Stomach (tissue), 4 donors: Measurements from ENCODE around the gene COL19A1.

Experiments used
- EP300 ChIP-seq: sonication (generic); formaldehyde crosslinking; IDR thresholded peaks from one replicate; pipeline ENCODE4 v1.6.1; 2017; ENCODE audit warnings: antibody characterized with exemption
- POLR2AphosphoS5 ChIP-seq, 3 donors: sonication (generic); formaldehyde crosslinking; IDR thresholded peaks; one replicate each; pipeline ENCODE4 v1.6.1; 2016; ENCODE audit warnings: antibody characterized with exemption in 3 of 3
- TF ChIP-seq, protein P1 (sequence below), 7 experiments: fragments of 450-650 bp in 4 of 7; fragments of 200-600 bp in 3 of 7; sonication (generic) in 3 of 7; IDR thresholded peaks; one replicate each; pipeline ENCODE4 v1.5.1; 2016 to 2019; ENCODE audit warnings: antibody characterized with exemption in 7 of 7, control low read depth in 2 of 7, mild to moderate bottlenecking in 1 of 7

DNA sequence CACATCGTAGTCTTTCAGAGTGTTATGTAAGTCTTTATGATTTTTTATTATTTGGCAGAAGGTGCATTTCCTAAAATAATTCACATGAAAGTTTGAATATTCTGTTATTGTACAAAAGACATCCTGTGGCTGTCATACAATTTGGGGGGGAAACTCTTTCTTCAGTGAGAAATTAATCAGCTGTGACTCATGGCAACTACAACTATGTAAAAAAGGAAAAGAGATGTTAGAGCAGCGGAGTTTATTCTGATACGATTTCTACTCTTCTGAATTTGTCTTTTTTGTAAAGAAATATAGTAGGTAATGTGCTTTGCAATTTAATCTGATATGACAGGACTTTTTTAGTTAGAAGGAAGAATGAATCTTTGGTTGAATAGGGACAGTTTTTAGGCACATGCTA is 14.2 kb downstream of the COL19A1 start:
- TF ChIP-seq, protein P1, sequence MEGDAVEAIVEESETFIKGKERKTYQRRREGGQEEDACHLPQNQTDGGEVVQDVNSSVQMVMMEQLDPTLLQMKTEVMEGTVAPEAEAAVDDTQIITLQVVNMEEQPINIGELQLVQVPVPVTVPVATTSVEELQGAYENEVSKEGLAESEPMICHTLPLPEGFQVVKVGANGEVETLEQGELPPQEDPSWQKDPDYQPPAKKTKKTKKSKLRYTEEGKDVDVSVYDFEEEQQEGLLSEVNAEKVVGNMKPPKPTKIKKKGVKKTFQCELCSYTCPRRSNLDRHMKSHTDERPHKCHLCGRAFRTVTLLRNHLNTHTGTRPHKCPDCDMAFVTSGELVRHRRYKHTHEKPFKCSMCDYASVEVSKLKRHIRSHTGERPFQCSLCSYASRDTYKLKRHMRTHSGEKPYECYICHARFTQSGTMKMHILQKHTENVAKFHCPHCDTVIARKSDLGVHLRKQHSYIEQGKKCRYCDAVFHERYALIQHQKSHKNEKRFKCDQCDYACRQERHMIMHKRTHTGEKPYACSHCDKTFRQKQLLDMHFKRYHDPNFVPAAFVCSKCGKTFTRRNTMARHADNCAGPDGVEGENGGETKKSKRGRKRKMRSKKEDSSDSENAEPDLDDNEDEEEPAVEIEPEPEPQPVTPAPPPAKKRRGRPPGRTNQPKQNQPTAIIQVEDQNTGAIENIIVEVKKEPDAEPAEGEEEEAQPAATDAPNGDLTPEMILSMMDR (IDR thresholded peaks at IDR 0.05) = no peak
- TF ChIP-seq POLR2AphosphoS5 (IDR thresholded peaks at IDR 0.05) (no peak), EP300 (no peak)
